ENCODE data around the gene FBF1. TPM values are rescaled to one million over a fixed set of nuclear protein-coding genes. Genes with fewer than 3 reads are reported as not detected.

FBF1 gene
- total and polyA plus RNA-seq, 2 donors (not counting 3 experiments of a cell fraction or from before 2014, with no cell fraction given) = 4.9 to 9.4 TPM

- ChIA-PET POLR2A (no interaction called here), CTCF (interaction anchor here (1.1 to 11.3 kb wide), 11 partner anchors 12 to 112 kb away, joined by 3 to 241 read pairs (median 5); partner anchors contain the start of genes GALK1, TRIM47 and TRIM65)
- Histone ChIP-seq H3K4me3 (replicated peaks in 1 of 3; ENCODE audit: insufficient read depth in 1 of 3, low read depth in 1 of 3, low read length in 3 of 3) (no peak overlapping the region), H3K9ac (replicated peaks; ENCODE audit: extremely low read depth, insufficient read depth, low read length) (no peak overlapping the region), H3K9me1 (replicated peaks; ENCODE audit: control insufficient read depth, extremely low read depth, insufficient read depth, low read length) (no peaks in the 10 kb centered on the region), H3K36me3 (ENCODE audit: control insufficient read depth in 2 of 2, extremely low read depth in 1 of 2, insufficient read depth in 2 of 2, low read length in 2 of 2) (no peaks in the 10 kb centered on the region), H3K4me1 (ENCODE audit: control insufficient read depth, extremely low read depth, insufficient read depth, low read length) (peaks cover 10% of the 10 kb centered on the region), H4K20me1 (replicated peaks; ENCODE audit: control insufficient read depth, extremely low read depth, insufficient read depth, low read length) (no peaks in the 10 kb centered on the region), H2AFZ (ENCODE audit: low read depth, low read length) (no peak overlapping the region), H3K79me2 (ENCODE audit: control insufficient read depth, insufficient read depth, low read length) (no peaks in the 10 kb centered on the region), H3K27ac (ENCODE audit: insufficient read depth, low read depth, low read length) (no peak overlapping the region), H3K4me2 (ENCODE audit: insufficient read depth, low read length) (no peak overlapping the region), H3K27me3 (ENCODE audit: control insufficient read depth in 2 of 2, insufficient read depth in 2 of 2, low read length in 2 of 2) (no peaks in the 10 kb centered on the region), H3K9me3 (replicated peaks; ENCODE audit: control insufficient read depth, insufficient read depth, low read length) (no peaks in the 10 kb centered on the region)
- TF ChIP-seq FOS (IDR thresholded peaks at IDR 0.05; ENCODE audit: borderline replicate concordance, insufficient read depth, low read length) = no peak
- FAIRE-seq = no peak
- no TSS peak for BruUV-seq (replicated peaks)
- dilution Hi-C loops (cut with MboI; ENCODE audit: extremely low pct_ligation_motif_present, low sequenced_read_pairs) = no loop called here
- no peak for DNase-seq (ENCODE audit: low read depth, low spot score)
- intact Hi-C loops (cut with micrococcal nuclease) = no loop called here
Observed at GRCh38 chr17:75861927-75862317, 78.9 kb downstream of the FBF1 start.

Other genes starting within 250 kb of the FBF1 start
- gene ITGB4, start 219.6 kb downstream of the FBF1 start, total RNA-seq = 4.1 and 4.2 TPM in 2 replicates
- 6.5 and 6.7 TPM in 2 replicates for gene ITGB4, start 219.6 kb downstream of the FBF1 start, polyA plus RNA-seq
- gene GALK1, start 175.8 kb downstream of the FBF1 start, total RNA-seq = 45.8 and 47.0 TPM in 2 replicates
- gene GALK1, start 175.8 kb downstream of the FBF1 start, polyA plus RNA-seq = 63.7 and 90.1 TPM in 2 replicates
- 23.2 and 25.9 TPM in 2 replicates for gene UNK, start 156.2 kb downstream of the FBF1 start, total RNA-seq
- 16.0 and 18.0 TPM in 2 replicates for gene UNK, start 156.2 kb downstream of the FBF1 start, polyA plus RNA-seq
- gene UNC13D, start 96.6 kb downstream of the FBF1 start, total RNA-seq = 7.1 and 14.9 TPM in 2 replicates
- gene UNC13D, start 96.6 kb downstream of the FBF1 start, polyA plus RNA-seq = 6.9 and 7.7 TPM in 2 replicates
- 120 and 126 TPM in 2 replicates for gene WBP2, start 85.7 kb downstream of the FBF1 start, total RNA-seq
- 81.5 and 104 TPM in 2 replicates for gene WBP2, start 85.7 kb downstream of the FBF1 start, polyA plus RNA-seq
- 56.7 and 67.7 TPM in 2 replicates for gene TRIM47, start 62.5 kb downstream of the FBF1 start, total RNA-seq
- gene TRIM47, start 62.5 kb downstream of the FBF1 start, polyA plus RNA-seq = 75.1 and 85.3 TPM in 2 replicates
- gene TRIM65, start 44.1 kb downstream of the FBF1 start, total RNA-seq = 28.1 and 33.5 TPM in 2 replicates
- 18.6 and 19.3 TPM in 2 replicates for gene TRIM65, start 44.1 kb downstream of the FBF1 start, polyA plus RNA-seq
- gene MRPL38, start 36.2 kb downstream of the FBF1 start, total RNA-seq = 93.8 and 94.4 TPM in 2 replicates
- gene MRPL38, start 36.2 kb downstream of the FBF1 start, polyA plus RNA-seq = 82.7 and 100 TPM in 2 replicates
- gene ACOX1, start 38.1 kb upstream of the FBF1 start, total RNA-seq = 45.1 and 47.0 TPM in 2 replicates
- gene ACOX1, start 38.1 kb upstream of the FBF1 start, polyA plus RNA-seq = 17.9 and 18.6 TPM in 2 replicates
- 14.3 and 18.8 TPM in 2 replicates for gene TEN1, start 38.2 kb upstream of the FBF1 start, total RNA-seq
- gene TEN1, start 38.2 kb upstream of the FBF1 start, polyA plus RNA-seq = 29.0 and 36.8 TPM in 2 replicates
- gene CDK3, start 59.8 kb upstream of the FBF1 start, total RNA-seq = 6.2 and 8.5 TPM in 2 replicates
- 8.7 and 9.7 TPM in 2 replicates for gene CDK3, start 59.8 kb upstream of the FBF1 start, polyA plus RNA-seq
- not detected in 2 replicates for gene EVPL, start 86.3 kb upstream of the FBF1 start, total RNA-seq
- not detected in 2 replicates for gene EVPL, start 86.3 kb upstream of the FBF1 start, polyA plus RNA-seq
- 77.6 and 81.7 TPM in 2 replicates for gene SRP68, start 131.5 kb upstream of the FBF1 start, total RNA-seq
- 55.8 and 64.6 TPM in 2 replicates for gene SRP68, start 131.5 kb upstream of the FBF1 start, polyA plus RNA-seq
- not detected in 2 replicates for gene GALR2, start 133.7 kb upstream of the FBF1 start, total RNA-seq
- gene GALR2, start 133.7 kb upstream of the FBF1 start, polyA plus RNA-seq = 0.47 and 0.53 TPM in 2 replicates
- not detected in 2 replicates for gene ZACN, start 138.1 kb upstream of the FBF1 start, total RNA-seq
- gene ZACN, start 138.1 kb upstream of the FBF1 start, polyA plus RNA-seq = 0.05 and 0.18 TPM in 2 replicates
- 122 and 137 TPM in 2 replicates for gene EXOC7, start 162.7 kb upstream of the FBF1 start, total RNA-seq
- gene EXOC7, start 162.7 kb upstream of the FBF1 start, polyA plus RNA-seq = 91.5 and 104 TPM in 2 replicates
- gene FOXJ1, start 200.2 kb upstream of the FBF1 start, total RNA-seq = not detected in 2 replicates
- not detected in 2 replicates for gene FOXJ1, start 200.2 kb upstream of the FBF1 start, polyA plus RNA-seq

All from endothelial cell of umbilical vein (primary cell).